H9 (cell line): ENCODE data around the gene MYO15A. TPM values are rescaled to one million over a fixed set of nuclear protein-coding genes. Genes with fewer than 3 reads are reported as not detected.

ENCODE experiments used
- DNase-seq: peaks from one replicate; pipeline ENCODE4 v3.0.0-alpha.2; 2017
- H2AFZ ChIP-seq: one replicate; pipeline ENCODE4 v1.6.1; 2013; ENCODE audit warnings: mild to moderate bottlenecking, low read length, control low read depth, moderate library complexity
- H2AK5ac ChIP-seq: 2 replicates; pipeline ENCODE4 v1.6.1; 2013; ENCODE audit warnings: low read length, control low read depth, mixed read lengths; ENCODE audit not compliant: insufficient read length
- H2BK120ac ChIP-seq: one replicate; pipeline ENCODE4 v1.6.1; 2013; ENCODE audit warnings: low read depth, mild to moderate bottlenecking, low read length, control low read depth, inconsistent platforms; ENCODE audit not compliant: poor library complexity, severe bottlenecking
- H2BK12ac ChIP-seq: 2 replicates; pipeline ENCODE4 v1.6.1; 2013; ENCODE audit warnings: low read length, control low read depth, mixed read lengths, low read depth; ENCODE audit not compliant: insufficient read length
- H2BK15ac ChIP-seq: 2 replicates; pipeline ENCODE4 v1.6.1; 2013; ENCODE audit warnings: low read depth, low read length, control low read depth
- H2BK20ac ChIP-seq: one replicate; pipeline ENCODE4 v1.6.1; 2013; ENCODE audit warnings: low read depth, mild to moderate bottlenecking, low read length, control low read depth, inconsistent platforms; ENCODE audit not compliant: poor library complexity, severe bottlenecking
- H2BK5ac ChIP-seq: 2 replicates; pipeline ENCODE4 v1.6.1; 2013; ENCODE audit warnings: low read length, control low read depth, mixed read lengths; ENCODE audit not compliant: insufficient read length
- H3K14ac ChIP-seq: 2 replicates; pipeline ENCODE4 v1.6.1; 2013; ENCODE audit warnings: low read length, control low read depth; ENCODE audit not compliant: insufficient read depth
- H3K18ac ChIP-seq: 2 replicates; pipeline ENCODE4 v1.6.1; 2013; ENCODE audit warnings: low read depth, mild to moderate bottlenecking, mixed read lengths, low read length, control low read depth; ENCODE audit not compliant: insufficient read length
- H3K23ac ChIP-seq: 2 replicates; pipeline ENCODE4 v1.6.1; 2013; ENCODE audit warnings: low read length, control low read depth, mixed read lengths, low read depth; ENCODE audit not compliant: insufficient read length
- H3K23me2 ChIP-seq: 2 replicates; pipeline ENCODE4 v1.6.1; 2013; ENCODE audit warnings: low read depth, mild to moderate bottlenecking, mixed read lengths, low read length, control low read depth; ENCODE audit not compliant: insufficient read length, poor library complexity, severe bottlenecking
- H3K27ac ChIP-seq: 2 replicates; pipeline ENCODE4 v1.5.1; 2013; ENCODE audit warnings: low read length, control low read depth, mixed read lengths, low read depth; ENCODE audit not compliant: insufficient read length
- H3K27me3 ChIP-seq: 2 replicates; pipeline ENCODE4 v1.6.1; 2013; ENCODE audit warnings: low read length, control low read depth, inconsistent platforms; ENCODE audit not compliant: insufficient read depth
- H3K4ac ChIP-seq: 2 replicates; pipeline ENCODE4 v1.6.1; 2013; ENCODE audit warnings: low read depth, mild to moderate bottlenecking, control low read depth, inconsistent platforms, low read length, moderate library complexity
- H3K4me1 ChIP-seq: 2 replicates; pipeline ENCODE4 v1.6.1; 2013; ENCODE audit warnings: low read length, control low read depth, inconsistent platforms; ENCODE audit not compliant: insufficient read depth
- H3K4me2 ChIP-seq: 2 replicates; pipeline ENCODE4 v1.6.1; 2013; ENCODE audit warnings: low read length, control low read depth, mixed read lengths; ENCODE audit not compliant: insufficient read length, insufficient read depth
- H3K56ac ChIP-seq: 2 replicates; pipeline ENCODE4 v1.6.1; 2013; ENCODE audit warnings: low read depth, mild to moderate bottlenecking, mixed read lengths, low read length, control low read depth; ENCODE audit not compliant: insufficient read length
- H3K79me1 ChIP-seq: 2 replicates; pipeline ENCODE4 v1.6.1; 2013; ENCODE audit warnings: low read depth, mild to moderate bottlenecking, moderate library complexity, low read length, control low read depth, inconsistent platforms; ENCODE audit not compliant: insufficient read depth, poor library complexity, severe bottlenecking
- H3K79me2 ChIP-seq: 2 replicates; pipeline ENCODE4 v1.6.1; 2013; ENCODE audit warnings: low read length, control low read depth, inconsistent platforms; ENCODE audit not compliant: insufficient read depth
- H3K9ac ChIP-seq: 2 replicates; pipeline ENCODE4 v1.6.1; 2013; ENCODE audit warnings: low read length, control low read depth, mixed read lengths; ENCODE audit not compliant: insufficient read length; ENCODE audit errors: extremely low read depth
- H3K9me3 ChIP-seq: one replicate; pipeline ENCODE4 v1.6.1; 2013; ENCODE audit warnings: low read depth, low read length, inconsistent platforms; ENCODE audit not compliant: control insufficient read depth
- H3T11ph ChIP-seq: one replicate; pipeline ENCODE4 v1.6.1; 2013; ENCODE audit warnings: mild to moderate bottlenecking, low read length, control low read depth, inconsistent platforms
- H4K20me1 ChIP-seq: one replicate; pipeline ENCODE4 v1.6.1; 2013; ENCODE audit not compliant: control insufficient read depth, insufficient read length, insufficient read depth
- H4K5ac ChIP-seq: 2 replicates; pipeline ENCODE4 v1.6.1; 2013; ENCODE audit warnings: low read depth, mild to moderate bottlenecking, mixed read lengths, low read length, control low read depth; ENCODE audit not compliant: insufficient read length
- H4K8ac ChIP-seq: replicated peaks from 2 replicates; pipeline ENCODE4 v1.6.1; 2013; ENCODE audit warnings: low read length, control low read depth, mixed read lengths, low read depth; ENCODE audit not compliant: insufficient read length
- H4K91ac ChIP-seq: 2 replicates; pipeline ENCODE4 v1.6.1; 2013; ENCODE audit warnings: low read depth, mild to moderate bottlenecking, moderate library complexity, mixed read lengths, low read length, control low read depth; ENCODE audit not compliant: insufficient read length
- H3K27ac Mint-ChIP-seq, 3 experiments: 2 replicates in 2 of 3; 3 replicates in 1 of 3; pipeline ENCODE4 v1.8.0; 2020 to 2021; ENCODE audit warnings: mixed read lengths in 3 of 3, mild to moderate bottlenecking in 1 of 3, moderate library complexity in 1 of 3
- H3K27me3 Mint-ChIP-seq: 2 replicates; pipeline ENCODE4 v1.8.0; 2021; ENCODE audit warnings: low read depth, mild to moderate bottlenecking, moderate library complexity, mixed read lengths
- H3K36me3 Mint-ChIP-seq, 3 experiments: 2 replicates in 2 of 3; 3 replicates in 1 of 3; pipeline ENCODE4 v1.8.0; 2020 to 2021; ENCODE audit warnings: low read depth in 3 of 3, mixed read lengths in 3 of 3; ENCODE audit not compliant: insufficient read depth in 1 of 3
- H3K4me1 Mint-ChIP-seq, 2 experiments: 2 replicates each; pipeline ENCODE4 v1.8.0; 2020; ENCODE audit warnings: mixed read lengths in 2 of 2
- H3K4me3 Mint-ChIP-seq, 2 experiments: 2 replicates in 1 of 2; 3 replicates in 1 of 2; pipeline ENCODE4 v1.8.0; 2020 to 2021; ENCODE audit warnings: mild to moderate bottlenecking in 2 of 2, mixed read lengths in 2 of 2, moderate library complexity in 1 of 2
- H3K9me3 Mint-ChIP-seq, 2 experiments: 2 replicates in 1 of 2; 3 replicates in 1 of 2; pipeline ENCODE4 v1.8.0; 2020; ENCODE audit warnings: mild to moderate bottlenecking in 2 of 2, mixed read lengths in 2 of 2, moderate library complexity in 1 of 2
- WGBS: extraction: QIAGEN DNeasy Blood & Tissue Kit; methylation state at CpG from one replicate; pipeline ENCODE4 v1.1.7; 2013; ENCODE audit warnings: missing lambda C conversion rate, low lambda C conversion rate, mixed read lengths; ENCODE audit not compliant: insufficient read length; ENCODE audit errors: extremely low coverage; 5-methylcytosine and 5-hydroxymethylcytosine counted together
- total RNA-seq: library from RNA; stranded (reverse); gene quantifications from 2 replicates; pipeline ENCODE4 v1.2.1, GENCODE V29; 2021
- TF ChIP-seq, protein P1 (sequence below): fragments of 200-600 bp; sonication (generic); conservative IDR thresholded peaks from 3 replicates; pipeline ENCODE4 v1.8.0; 2021; ENCODE audit warnings: antibody characterized with exemption, mild to moderate bottlenecking

Gene MYO15A
- total RNA-seq, 1 experiment from 2014 or later: 2.5 TPM

DNA sequence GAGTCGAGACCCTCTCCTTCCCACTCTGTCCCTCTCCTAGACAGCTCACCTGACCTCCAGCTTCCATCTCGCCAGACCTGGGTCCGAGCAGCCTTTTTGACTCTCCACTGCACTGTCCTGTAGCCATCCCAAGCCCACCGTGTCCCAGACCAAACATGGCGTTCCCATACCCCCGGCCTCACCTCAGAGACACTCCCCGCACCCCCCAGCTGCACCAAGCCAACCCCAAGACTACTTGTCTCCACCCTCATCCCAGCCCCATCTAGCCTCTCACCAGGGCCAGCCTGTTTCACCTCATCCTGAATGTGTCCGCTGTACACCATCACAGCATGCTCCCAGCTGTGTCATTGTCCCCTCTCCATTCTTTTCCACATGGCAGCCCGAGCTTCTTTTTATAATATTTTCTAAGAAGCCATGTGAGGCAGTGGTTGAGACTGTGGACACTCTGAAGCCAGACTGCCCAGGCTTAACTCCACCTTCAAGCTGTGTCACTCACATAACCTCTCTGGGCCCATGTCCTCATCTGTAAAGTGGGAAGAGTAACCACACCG is 1.5 kb downstream of the MYO15A start:
- Histone ChIP-seq H4K91ac (no peak overlapping the region), H3K79me1 (no peaks in the 10 kb centered on the region), H3T11ph (no peak overlapping the region), H3K56ac (no peak overlapping the region), H3K4ac (no peak overlapping the region), H2BK15ac (no peak overlapping the region), H4K5ac (no peak overlapping the region), H2AK5ac (no peak overlapping the region), H4K8ac (no peak overlapping the region), H2BK120ac (no peak overlapping the region), H3K14ac (no peak overlapping the region; the same call in 1 of the 2 replicates), H2AFZ (no peak overlapping the region), H3K18ac (no peak overlapping the region), H3K23ac (no peak overlapping the region), H3K9me3 (no peaks in the 10 kb centered on the region), H3K4me1 (no peaks in the 10 kb centered on the region), H3K4me2 (no peak overlapping the region), H2BK20ac (no peak overlapping the region), H3K27ac (no peak overlapping the region), H3K79me2 (no peaks in the 10 kb centered on the region), H2BK5ac (no peak overlapping the region), H3K27me3 (no peaks in the 10 kb centered on the region), H3K9ac (no peak overlapping the region), H2BK12ac (no peak overlapping the region), H3K23me2 (no peaks in the 10 kb centered on the region), H4K20me1 (no peaks in the 10 kb centered on the region)
- no CpG with 5 or more reads among the region's 10 CpGs for WGBS
- Mint-ChIP-seq H3K4me1 (peaks cover 7 to 8% of the 10 kb centered on the region in 2 experiments), H3K9me3 (no peaks in the 10 kb centered on the region), H3K4me3 (no peak overlapping the region), H3K27me3 (peaks cover 4% of the 10 kb centered on the region), H3K36me3 (peaks cover 2 to 7% (median 5%) of the 10 kb centered on the region in 3 experiments; a peak in 5 of 7 replicates), H3K27ac (no peak overlapping the region; a peak in 1 of 7 replicates)
- no peak for DNase-seq
- TF ChIP-seq, protein P1, sequence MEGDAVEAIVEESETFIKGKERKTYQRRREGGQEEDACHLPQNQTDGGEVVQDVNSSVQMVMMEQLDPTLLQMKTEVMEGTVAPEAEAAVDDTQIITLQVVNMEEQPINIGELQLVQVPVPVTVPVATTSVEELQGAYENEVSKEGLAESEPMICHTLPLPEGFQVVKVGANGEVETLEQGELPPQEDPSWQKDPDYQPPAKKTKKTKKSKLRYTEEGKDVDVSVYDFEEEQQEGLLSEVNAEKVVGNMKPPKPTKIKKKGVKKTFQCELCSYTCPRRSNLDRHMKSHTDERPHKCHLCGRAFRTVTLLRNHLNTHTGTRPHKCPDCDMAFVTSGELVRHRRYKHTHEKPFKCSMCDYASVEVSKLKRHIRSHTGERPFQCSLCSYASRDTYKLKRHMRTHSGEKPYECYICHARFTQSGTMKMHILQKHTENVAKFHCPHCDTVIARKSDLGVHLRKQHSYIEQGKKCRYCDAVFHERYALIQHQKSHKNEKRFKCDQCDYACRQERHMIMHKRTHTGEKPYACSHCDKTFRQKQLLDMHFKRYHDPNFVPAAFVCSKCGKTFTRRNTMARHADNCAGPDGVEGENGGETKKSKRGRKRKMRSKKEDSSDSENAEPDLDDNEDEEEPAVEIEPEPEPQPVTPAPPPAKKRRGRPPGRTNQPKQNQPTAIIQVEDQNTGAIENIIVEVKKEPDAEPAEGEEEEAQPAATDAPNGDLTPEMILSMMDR: no peak
